Large intestine (tissue), 12 donors: ENCODE results near the gene MYH13. TPM values are rescaled to one million over a fixed set of nuclear protein-coding genes. Genes with fewer than 3 reads are reported as not detected.

Experiments used
- DNase-seq, 2 donors: peaks; one replicate each; pipeline versions ENCODE4 v3.0.0 to v3.0.0-alpha.2; 2013
- H3K27ac ChIP-seq: one replicate; pipeline ENCODE4 v1.5.1; 2013; ENCODE audit warnings: low read length
- H3K27me3 ChIP-seq: 2 replicates; pipeline ENCODE4 v1.6.1; 2013; ENCODE audit warnings: low read length; ENCODE audit not compliant: control insufficient read depth, insufficient read depth
- H3K36me3 ChIP-seq: 2 replicates; pipeline ENCODE4 v1.6.1; 2013; ENCODE audit warnings: low read length; ENCODE audit not compliant: control insufficient read depth, insufficient read depth
- H3K4me1 ChIP-seq: one replicate; pipeline ENCODE4 v1.6.1; 2013; ENCODE audit warnings: low read length; ENCODE audit not compliant: control insufficient read depth, insufficient read depth
- H3K4me3 ChIP-seq: one replicate; pipeline ENCODE4 v1.5.1; 2013; ENCODE audit warnings: low read length
- H3K9me3 ChIP-seq: one replicate; pipeline ENCODE4 v1.6.1; 2013; ENCODE audit warnings: mild to moderate bottlenecking, low read depth, low read length, moderate library complexity; ENCODE audit not compliant: control insufficient read depth
- WGBS: methylation state at CpG from one replicate; pipeline ENCODE4 v1.1.5; 2013; ENCODE audit warnings: low lambda C conversion rate; ENCODE audit not compliant: insufficient coverage; 5-methylcytosine and 5-hydroxymethylcytosine counted together
- long read RNA-seq, 11 donors: transcript quantifications; one replicate each; lab custom pipeline, GENCODE V29; 2026
- polyA plus RNA-seq: library from polyadenylated mRNA; unstranded; fragments of 120-200 nt; gene quantifications from one replicate; pipeline ENCODE4 v1.2.1, GENCODE V29; 2013

MYH13 gene
- polyA plus RNA-seq = 0.04 TPM
- long read RNA-seq, donor 1 = 0 reads
- long read RNA-seq, donor 2 = 0 reads
- long read RNA-seq, donor 3 = 0 reads
- long read RNA-seq, donor 4 = 0 reads
- long read RNA-seq, donor 5 = 0 reads
- long read RNA-seq, donor 6 = 0 reads
- long read RNA-seq, donor 7 = 0 reads
- long read RNA-seq, donor 8 = 0 reads
- long read RNA-seq, donor 9 = 0 reads
- long read RNA-seq, donor 10 = 0 reads
- long read RNA-seq, donor 11 = 0 reads

- WGBS = no CpG with 5 or more reads among the region's 5 CpGs
- peaks cover 12% of the 10 kb centered on the region for H3K27me3 ChIP-seq
- H3K4me1 ChIP-seq = no peaks in the 10 kb centered on the region
- no peak within 1 kb of the TSS for H3K27ac ChIP-seq
- no peaks in the 10 kb centered on the region for H3K36me3 ChIP-seq
- DNase-seq = no peak
- H3K4me3 ChIP-seq = no peak within 1 kb of the TSS
- H3K9me3 ChIP-seq = no peaks in the 10 kb centered on the region
Measured at GRCh38 chr17:10372906-10373305, at the start of gene MYH13. TSS of gene MYH13 (minus strand) at chr17:10373006. CDS start at chr17:10364530, 8,476 bp downstream.

GRCh38 chr17:10421900-10422542 is 49.2 kb upstream of the MYH13 start, which contains the start of gene MYH8:
TSS of gene MYH8 (minus strand) at chr17:10421950. CDS start at chr17:10420227, 1,723 bp downstream.
- H3K36me3 ChIP-seq = no peaks in the 10 kb centered on the region
- H3K9me3 ChIP-seq = no peaks in the 10 kb centered on the region
- H3K27ac ChIP-seq = no peak within 1 kb of the TSS
- H3K27me3 ChIP-seq = peaks cover 2% of the 10 kb centered on the region
- no CpG with 5 or more reads among the region's 7 CpGs for WGBS
- DNase-seq = no peak
- H3K4me1 ChIP-seq = no peaks in the 10 kb centered on the region
- no peak within 1 kb of the TSS for H3K4me3 ChIP-seq

- Histone ChIP-seq H3K27me3 (peaks cover 2% of the 10 kb centered on the region), H3K36me3 (no peaks in the 10 kb centered on the region), H3K27ac (no peak overlapping the region), H3K4me3 (no peak overlapping the region), H3K9me3 (no peaks in the 10 kb centered on the region), H3K4me1 (no peaks in the 10 kb centered on the region)
- 100% methylated on average over 1 of the region's 2 CpGs for WGBS
- no peak for DNase-seq
Measured at GRCh38 chr17:10421211-10421610, 48.4 kb upstream of the MYH13 start.

- H3K27ac ChIP-seq = no peak overlapping the region
- no peaks in the 10 kb centered on the region for H3K4me1 ChIP-seq
- no peaks in the 10 kb centered on the region for H3K36me3 ChIP-seq
- H3K27me3 ChIP-seq = peaks cover 2% of the 10 kb centered on the region
- WGBS = 86% methylated on average over 2 of the region's 2 CpGs
- DNase-seq = no peak
- no peak overlapping the region for H3K4me3 ChIP-seq
- no peaks in the 10 kb centered on the region for H3K9me3 ChIP-seq
Measured at GRCh38 chr17:10420811-10421210, 48.0 kb upstream of the MYH13 start.

GRCh38 chr17:10417431-10417830 is 44.6 kb upstream of the MYH13 start:
- Histone ChIP-seq H3K4me3 (no peak overlapping the region), H3K27ac (no peak overlapping the region), H3K27me3 (peaks cover 6% of the 10 kb centered on the region), H3K9me3 (no peaks in the 10 kb centered on the region), H3K36me3 (no peaks in the 10 kb centered on the region), H3K4me1 (no peaks in the 10 kb centered on the region)
- DNase-seq = no peak
- WGBS = 71% methylated on average over 1 of the region's 3 CpGs

- no peaks in the 10 kb centered on the region for H3K36me3 ChIP-seq
- no CpG with 5 or more reads among the region's 4 CpGs for WGBS
Measured at GRCh38 chr17:10415161-10415560, 42.4 kb upstream of the MYH13 start.

GRCh38 chr17:10403589-10403988 is 30.8 kb upstream of the MYH13 start:
- Histone ChIP-seq H3K4me3 (no peak overlapping the region), H3K9me3 (no peaks in the 10 kb centered on the region), H3K36me3 (no peaks in the 10 kb centered on the region), H3K27me3 (no peaks in the 10 kb centered on the region), H3K4me1 (no peaks in the 10 kb centered on the region), H3K27ac (no peak overlapping the region)
- DNase-seq = no peak

More at GRCh38 chr17:10415161-10415560, 42.4 kb upstream of the MYH13 start:
- no peak for DNase-seq
- Histone ChIP-seq H3K4me3 (no peak overlapping the region), H3K9me3 (no peaks in the 10 kb centered on the region), H3K27me3 (peaks cover 4% of the 10 kb centered on the region), H3K27ac (no peak overlapping the region), H3K4me1 (no peaks in the 10 kb centered on the region)

- H3K27me3 ChIP-seq = no peaks in the 10 kb centered on the region
- no CpG with 5 or more reads among the region's 9 CpGs for WGBS
- no peaks in the 10 kb centered on the region for H3K9me3 ChIP-seq
- H3K4me3 ChIP-seq = no peak overlapping the region
- no peak for DNase-seq
- H3K27ac ChIP-seq = no peak overlapping the region
- no peaks in the 10 kb centered on the region for H3K36me3 ChIP-seq
- H3K4me1 ChIP-seq = no peaks in the 10 kb centered on the region
Measured at GRCh38 chr17:10398352-10398751, 25.5 kb upstream of the MYH13 start.

- Histone ChIP-seq H3K4me3 (no peak overlapping the region), H3K27me3 (peaks cover 2% of the 10 kb centered on the region), H3K4me1 (no peaks in the 10 kb centered on the region), H3K27ac (no peak overlapping the region), H3K9me3 (no peaks in the 10 kb centered on the region), H3K36me3 (no peaks in the 10 kb centered on the region)
- DNase-seq = peak; percentile 17 to 51
- WGBS = 60% methylated on average over 2 of the region's 14 CpGs
Measured at GRCh38 chr17:10396524-10397163, 23.8 kb upstream of the MYH13 start.

- Histone ChIP-seq H3K4me1 (no peaks in the 10 kb centered on the region), H3K27ac (no peak overlapping the region)
Measured at GRCh38 chr17:10394201-10394887, 21.5 kb upstream of the MYH13 start.

More at GRCh38 chr17:10394201-10394887, 21.5 kb upstream of the MYH13 start:
- Histone ChIP-seq H3K4me3 (no peak overlapping the region), H3K36me3 (no peaks in the 10 kb centered on the region), H3K9me3 (no peaks in the 10 kb centered on the region), H3K27me3 (peaks cover 4% of the 10 kb centered on the region)
- no peak for DNase-seq
- no CpG with 5 or more reads among the region's 6 CpGs for WGBS
